ENCODE data around the gene LSAMP.

DNA sequence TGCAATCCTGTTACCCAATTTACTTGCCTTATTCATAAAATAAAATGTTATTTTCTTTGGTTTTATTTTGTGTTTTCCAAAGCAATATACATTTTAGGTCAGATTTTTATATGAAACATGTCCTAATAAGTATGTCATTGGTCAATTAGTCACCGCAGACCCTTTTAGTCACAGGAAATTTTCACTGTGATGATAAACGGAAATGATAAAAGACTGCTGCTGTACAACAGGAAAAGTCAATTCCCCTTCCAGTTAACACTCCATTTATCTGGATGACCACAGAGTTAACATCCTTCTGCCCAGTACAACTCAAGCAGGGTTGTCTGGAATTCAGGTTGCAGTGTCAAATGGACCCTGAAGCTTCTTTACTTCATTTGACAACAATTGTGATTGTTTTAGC is 175.2 kb downstream of the LSAMP start:
- TF ChIP-seq ZBTB21 (CRISPR knock-in tag; IDR thresholded peaks at IDR 0.05; ENCODE audit: borderline replicate concordance): no peak
- TF ChIP-seq JUN (CRISPR knock-in tag; IDR thresholded peaks at IDR 0.05): no peak
- TF ChIP-seq CTCF (IDR thresholded peaks at IDR 0.05): no peak
- TF ChIP-seq NR1H2 (CRISPR knock-in tag; IDR thresholded peaks at IDR 0.05): no peak
- TF ChIP-seq ESRRA (CRISPR knock-in tag; IDR thresholded peaks at IDR 0.05; ENCODE audit: borderline replicate concordance): no peak
- TF ChIP-seq TP53 (CRISPR knock-in tag; IDR thresholded peaks at IDR 0.05): no peak
- TF ChIP-seq, protein P1, sequence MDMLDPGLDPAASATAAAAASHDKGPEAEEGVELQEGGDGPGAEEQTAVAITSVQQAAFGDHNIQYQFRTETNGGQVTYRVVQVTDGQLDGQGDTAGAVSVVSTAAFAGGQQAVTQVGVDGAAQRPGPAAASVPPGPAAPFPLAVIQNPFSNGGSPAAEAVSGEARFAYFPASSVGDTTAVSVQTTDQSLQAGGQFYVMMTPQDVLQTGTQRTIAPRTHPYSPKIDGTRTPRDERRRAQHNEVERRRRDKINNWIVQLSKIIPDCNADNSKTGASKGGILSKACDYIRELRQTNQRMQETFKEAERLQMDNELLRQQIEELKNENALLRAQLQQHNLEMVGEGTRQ (CRISPR knock-in tag; IDR thresholded peaks at IDR 0.05): no peak
- TF ChIP-seq, protein P2, sequence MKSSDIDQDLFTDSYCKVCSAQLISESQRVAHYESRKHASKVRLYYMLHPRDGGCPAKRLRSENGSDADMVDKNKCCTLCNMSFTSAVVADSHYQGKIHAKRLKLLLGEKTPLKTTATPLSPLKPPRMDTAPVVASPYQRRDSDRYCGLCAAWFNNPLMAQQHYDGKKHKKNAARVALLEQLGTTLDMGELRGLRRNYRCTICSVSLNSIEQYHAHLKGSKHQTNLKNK (CRISPR knock-in tag; IDR thresholded peaks at IDR 0.05): no peak
- no peak for TF ChIP-seq TCF7 (CRISPR knock-in tag; IDR thresholded peaks at IDR 0.05; ENCODE audit: low read depth)
- no peak for TF ChIP-seq GABPB1 (CRISPR knock-in tag; IDR thresholded peaks at IDR 0.05)
- TF ChIP-seq ZNF121 (CRISPR knock-in tag; IDR thresholded peaks at IDR 0.05): no peak
